Coronary artery (tissue), 2 donors: ENCODE results near the gene MEF2C.

ENCODE experiments used
- DNase-seq: peaks from one replicate; pipeline ENCODE4 v3.0.0-alpha.2; 2017; ENCODE audit warnings: low spot score
- H3K27ac ChIP-seq, 2 donors: fragments of 200-600 bp; sonication (generic); one replicate each; pipeline ENCODE4 v1.5.1; 2016 to 2019
- H3K4me3 ChIP-seq: fragments of 200-600 bp; sonication (generic); 2 replicates; pipeline ENCODE4 v1.5.1; 2016; ENCODE audit warnings: mild to moderate bottlenecking, moderate library complexity
- CTCF ChIP-seq: fragments of 200-600 bp; sonication (generic); IDR thresholded peaks from one replicate; pipeline ENCODE4 v1.5.1; 2019; ENCODE audit warnings: antibody characterized with exemption

MEF2C gene

GRCh38 chr5:88708021-88708420, 175.0 kb downstream of the MEF2C start:
- TF ChIP-seq CTCF = no peak

DNA sequence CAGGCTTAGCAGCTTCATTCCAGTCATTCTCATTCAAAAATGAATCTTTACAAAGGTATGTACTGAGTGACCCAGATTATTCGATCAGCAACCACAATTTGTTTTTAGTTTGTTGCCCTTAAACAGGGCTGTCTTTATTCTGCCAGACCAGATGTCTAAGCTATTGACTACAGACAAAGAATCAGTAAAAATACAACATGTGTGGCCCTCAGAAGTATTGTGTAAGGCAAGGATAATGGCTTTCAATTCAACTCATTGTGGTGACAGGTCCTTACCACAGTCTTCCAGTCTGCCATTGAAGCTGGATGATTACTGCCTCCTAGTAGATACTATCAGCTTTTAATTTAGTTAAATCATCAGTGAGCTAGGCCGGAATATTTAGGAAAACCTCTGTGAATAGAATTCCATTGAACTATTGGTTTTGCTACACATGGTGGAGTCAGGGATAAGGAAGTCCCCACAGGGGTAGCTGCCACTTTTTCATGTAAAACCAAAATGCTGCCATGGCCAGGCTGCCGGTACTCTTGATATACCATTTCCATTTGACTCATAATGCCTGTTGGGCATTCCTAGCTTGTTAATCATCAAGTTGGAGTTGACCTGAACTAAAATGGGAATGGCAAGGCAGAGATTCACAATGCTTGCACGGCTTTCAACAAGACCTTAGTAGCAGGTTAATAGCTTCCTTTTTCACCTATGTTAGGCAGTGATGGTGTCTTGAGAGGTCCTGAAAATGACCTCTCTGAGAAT, 175.6 kb downstream of the MEF2C start:
- no peak for DNase-seq
- Histone ChIP-seq H3K27ac (no peak overlapping the region), H3K4me3 (no peak overlapping the region)

More at GRCh38 chr5:88708021-88708420, 175.0 kb downstream of the MEF2C start:
- DNase-seq = no peak
- H3K27ac ChIP-seq = no peak overlapping the region
- no peak overlapping the region for H3K4me3 ChIP-seq

DNA sequence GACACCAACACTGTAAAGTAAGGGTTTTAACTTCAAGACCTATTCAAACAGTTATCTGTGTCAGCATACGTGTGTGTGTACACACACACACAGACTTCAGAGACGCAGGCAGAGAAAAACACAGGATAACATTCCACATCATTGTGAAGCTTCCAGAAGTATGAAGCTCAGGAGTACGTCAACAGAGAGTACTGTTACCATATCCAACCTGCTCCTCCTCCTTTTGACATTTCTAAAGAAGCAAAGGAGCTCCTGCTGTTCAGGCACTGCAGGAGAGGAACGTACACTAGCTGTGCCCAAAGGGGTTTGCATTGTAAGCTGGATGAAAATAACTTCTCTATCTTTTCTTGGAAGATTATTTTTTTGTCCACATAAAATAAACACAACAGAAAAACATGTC, 180.7 kb downstream of the MEF2C start:
- DNase-seq = no peak
- H3K4me3 ChIP-seq = no peak overlapping the region
- H3K27ac ChIP-seq = no peak overlapping the region
- no peak for TF ChIP-seq CTCF

More for the DNA sequence above, 175.6 kb downstream of the MEF2C start:
- no peak for TF ChIP-seq CTCF

DNA sequence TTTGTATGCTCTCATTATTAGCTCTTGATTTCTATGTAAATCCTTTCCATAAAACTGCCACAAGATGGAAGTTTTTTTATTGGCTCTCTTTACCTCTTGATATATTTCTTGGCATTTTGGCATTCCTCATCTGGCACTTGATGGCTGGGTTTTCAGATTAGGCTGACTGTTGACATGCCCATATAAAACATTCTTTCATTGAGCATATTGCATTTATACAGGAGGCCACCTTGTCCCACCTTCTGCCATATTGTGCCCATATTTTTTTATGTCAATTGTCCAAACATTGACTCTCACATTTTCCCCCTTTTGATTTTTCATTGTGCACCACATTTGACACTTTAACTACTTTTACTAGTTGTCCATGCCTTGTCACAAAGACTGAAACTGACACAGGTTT, 182.9 kb downstream of the MEF2C start:
- Histone ChIP-seq H3K4me3 (no peak overlapping the region), H3K27ac (no peak overlapping the region)
- DNase-seq = no peak
- no peak for TF ChIP-seq CTCF

DNA sequence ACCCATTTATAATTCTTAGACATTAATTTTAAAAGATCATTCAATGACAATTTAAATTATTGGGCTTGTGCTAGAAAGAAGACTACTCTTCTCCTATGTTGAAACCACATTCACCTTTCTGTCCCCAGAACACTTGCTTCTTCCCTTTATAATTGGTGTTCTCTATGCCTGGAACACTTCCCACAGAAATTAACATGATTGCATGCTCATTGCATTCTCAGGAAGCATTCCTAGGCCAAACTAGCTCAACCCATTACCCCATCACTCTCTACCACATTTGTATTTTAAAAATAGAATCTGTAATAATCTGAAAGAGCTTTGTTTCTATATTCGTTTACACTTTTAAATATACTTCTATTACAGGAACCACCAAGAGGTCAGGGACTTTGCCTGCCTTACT, 184.7 kb downstream of the MEF2C start:
- TF ChIP-seq CTCF = no peak
- no peak overlapping the region for H3K27ac ChIP-seq
- no peak for DNase-seq

DNA sequence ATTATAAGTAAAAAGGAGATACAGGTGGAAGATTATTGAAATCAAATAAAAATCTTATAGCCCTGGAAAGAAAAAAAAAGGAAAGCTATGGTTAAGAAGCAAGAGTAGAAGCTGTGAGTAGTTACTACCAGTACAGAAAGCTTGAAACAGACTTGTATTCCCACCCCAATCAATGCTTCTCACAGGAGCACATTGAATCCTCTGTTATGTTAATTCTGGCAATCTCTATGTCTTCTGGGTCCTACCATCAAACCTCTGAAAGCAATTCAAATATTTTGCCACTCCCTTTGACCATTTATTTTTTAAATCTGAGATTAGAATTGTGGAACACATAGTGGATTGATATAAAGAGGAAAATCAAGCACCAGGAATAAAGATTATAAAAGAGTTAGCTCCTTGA, 186.5 kb downstream of the MEF2C start:
- no peak overlapping the region for H3K4me3 ChIP-seq
- DNase-seq = no peak
- no peak overlapping the region for H3K27ac ChIP-seq
- no peak for TF ChIP-seq CTCF

More for the DNA sequence above, 184.7 kb downstream of the MEF2C start:
- H3K4me3 ChIP-seq = no peak overlapping the region

DNA sequence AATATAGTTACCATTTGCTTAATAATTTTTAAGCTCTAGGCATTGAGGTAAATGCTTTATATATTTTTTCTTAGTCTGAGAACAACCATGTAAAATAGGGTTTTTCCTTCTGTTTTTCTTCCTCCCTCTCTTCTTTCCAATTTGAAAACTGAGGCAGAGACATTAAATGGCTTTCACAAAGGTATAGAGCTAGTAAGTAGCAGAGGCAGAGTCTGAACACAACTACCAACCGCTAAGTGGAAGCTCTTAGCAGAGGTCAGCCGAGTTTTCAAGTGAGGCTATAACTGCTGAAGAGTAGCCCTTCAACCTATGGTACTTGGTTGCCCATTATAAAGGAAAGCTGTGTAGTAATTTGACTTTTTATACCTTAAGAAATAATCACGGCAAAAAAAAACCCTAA, 187.1 kb downstream of the MEF2C start:
- no peak for DNase-seq
- Histone ChIP-seq H3K4me3 (no peak overlapping the region), H3K27ac (no peak overlapping the region)
- no peak for TF ChIP-seq CTCF
